A549 (cell line): ENCODE results near the gene TSTD1.

Source experiments
- CTCF ChIP-seq: fragments of >200 bp; sonication (Bioruptor Twin); formaldehyde crosslinking; IDR thresholded peaks from 3 replicates; pipeline ENCODE4 v1.5.1; 2016
- HOXB13 ChIP-seq: fragments of 250-450 bp; sonication (Bioruptor Pico); IDR thresholded peaks from 2 replicates; pipeline ENCODE4 v1.5.0; 2020; ENCODE audit warnings: low read depth, mild to moderate bottlenecking, moderate library complexity
- JUN ChIP-seq, 2 experiments: fragments of >200 bp; sonication (Bioruptor Twin); formaldehyde crosslinking; IDR thresholded peaks; 2 replicates in 1 of 2; 3 replicates in 1 of 2; pipeline ENCODE4 v1.6.1; 2016 to 2017
- POLR2A ChIP-seq: IDR thresholded peaks from 2 replicates; pipeline ENCODE4 v1.6.1; 2012; ENCODE audit warnings: mild to moderate bottlenecking, low read length
- ZFP36 ChIP-seq: fragments of 450-650 bp; IDR thresholded peaks from 2 replicates; pipeline ENCODE4 v1.6.1; 2014; ENCODE audit warnings: borderline replicate concordance; ENCODE audit not compliant: partially characterized antibody

- TF ChIP-seq POLR2A = no peak
- TF ChIP-seq CTCF = no peak
- no peak for TF ChIP-seq ZFP36
- TF ChIP-seq JUN (IDR thresholded peaks at IDR 0.05) = no peak
- TF ChIP-seq HOXB13 (CRISPR knock-in tag) = no peak
Observed at GRCh38 chr1:161033751-161034150, 5.0 kb downstream of the TSTD1 start.
